Measurements from ENCODE around the gene MAP6. TPM values are rescaled to one million over a fixed set of nuclear protein-coding genes. Genes with fewer than 3 reads are reported as not detected.
"Not testable (repeated sequence)": the region's sequence is repeated elsewhere in the genome, so short reads cannot be mapped to it uniquely, and the experiment has no call there.

The MAP6 gene
- total RNA-seq, 1 donor from 2014 or later: 3.3 TPM

DNA sequence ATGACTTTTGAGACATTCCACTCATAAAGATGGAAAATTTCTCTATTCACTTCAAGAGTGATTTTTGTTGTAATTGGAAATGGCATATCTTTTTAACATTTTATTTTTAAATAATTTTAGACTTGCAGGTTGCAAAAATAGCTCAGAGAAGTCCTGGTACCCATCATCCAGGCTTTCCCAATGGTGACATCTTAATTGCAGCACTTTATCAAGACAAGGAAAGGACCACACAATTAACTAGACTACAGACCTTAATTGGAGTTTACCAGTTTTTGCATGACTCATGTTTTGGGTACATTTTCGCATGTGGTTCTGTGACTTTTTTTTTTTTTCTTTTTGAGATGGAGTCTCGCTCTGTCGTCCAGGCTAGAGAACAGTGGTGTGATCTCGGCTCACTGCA lies 23.0 kb upstream of the MAP6 start:
- no peak for DNase-seq (ENCODE audit: low read depth)
- Histone ChIP-seq H3K4me3 (ENCODE audit: low read depth, low read length) (no peak overlapping the region), H3K27me3 (ENCODE audit: control insufficient read depth, insufficient read depth, low read length) (peaks cover 5% of the 10 kb centered on the region), H3K36me3 (ENCODE audit: control insufficient read depth, insufficient read depth, low read length) (no peaks in the 10 kb centered on the region)
- TF ChIP-seq, protein P1, sequence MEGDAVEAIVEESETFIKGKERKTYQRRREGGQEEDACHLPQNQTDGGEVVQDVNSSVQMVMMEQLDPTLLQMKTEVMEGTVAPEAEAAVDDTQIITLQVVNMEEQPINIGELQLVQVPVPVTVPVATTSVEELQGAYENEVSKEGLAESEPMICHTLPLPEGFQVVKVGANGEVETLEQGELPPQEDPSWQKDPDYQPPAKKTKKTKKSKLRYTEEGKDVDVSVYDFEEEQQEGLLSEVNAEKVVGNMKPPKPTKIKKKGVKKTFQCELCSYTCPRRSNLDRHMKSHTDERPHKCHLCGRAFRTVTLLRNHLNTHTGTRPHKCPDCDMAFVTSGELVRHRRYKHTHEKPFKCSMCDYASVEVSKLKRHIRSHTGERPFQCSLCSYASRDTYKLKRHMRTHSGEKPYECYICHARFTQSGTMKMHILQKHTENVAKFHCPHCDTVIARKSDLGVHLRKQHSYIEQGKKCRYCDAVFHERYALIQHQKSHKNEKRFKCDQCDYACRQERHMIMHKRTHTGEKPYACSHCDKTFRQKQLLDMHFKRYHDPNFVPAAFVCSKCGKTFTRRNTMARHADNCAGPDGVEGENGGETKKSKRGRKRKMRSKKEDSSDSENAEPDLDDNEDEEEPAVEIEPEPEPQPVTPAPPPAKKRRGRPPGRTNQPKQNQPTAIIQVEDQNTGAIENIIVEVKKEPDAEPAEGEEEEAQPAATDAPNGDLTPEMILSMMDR (IDR thresholded peaks at IDR 0.05; ENCODE audit: insufficient read depth, low read length, poor library complexity, severe bottlenecking): no peak

DNA sequence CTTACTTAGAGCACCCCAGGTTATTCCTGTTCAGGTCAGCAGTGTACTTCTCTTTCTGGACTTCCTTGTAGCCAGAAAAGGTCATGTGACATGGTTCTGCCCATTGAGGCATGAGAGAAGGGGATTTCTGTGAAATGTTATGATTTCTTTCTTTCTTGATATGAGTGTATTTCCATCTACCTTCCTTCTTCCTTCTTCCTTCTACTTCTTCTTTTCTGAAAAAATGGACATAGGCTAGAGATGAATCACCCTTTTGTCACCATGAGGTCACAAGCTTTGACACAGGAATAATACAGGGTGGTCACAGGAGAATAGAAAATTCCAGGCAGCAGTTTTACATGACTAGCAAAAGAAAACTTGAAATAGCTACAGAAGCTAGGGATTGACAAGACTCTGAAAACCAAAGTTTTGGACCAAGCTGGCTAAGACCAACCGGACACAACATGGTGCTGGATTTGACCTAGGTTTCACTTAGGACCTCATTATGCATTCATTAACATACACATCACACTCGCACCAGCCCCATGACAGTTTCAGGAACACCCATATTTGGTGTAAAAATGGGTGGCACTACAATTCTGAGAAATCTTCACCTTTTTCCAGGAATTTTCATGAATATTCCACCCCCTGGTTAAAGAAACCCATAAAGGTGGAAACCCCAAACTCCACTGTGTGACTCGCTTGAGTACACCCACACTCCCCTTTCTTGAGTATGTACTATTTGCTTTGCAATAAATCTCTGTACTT lies 21.2 kb upstream of the MAP6 start:
- Histone ChIP-seq H3K27me3 (ENCODE audit: control insufficient read depth, insufficient read depth, low read length) (peaks cover 5% of the 10 kb centered on the region), H3K4me3 (ENCODE audit: low read depth, low read length) (no peak overlapping the region), H3K36me3 (ENCODE audit: control insufficient read depth, insufficient read depth, low read length) (no peaks in the 10 kb centered on the region)
- TF ChIP-seq, protein P1 (IDR thresholded peaks at IDR 0.05; ENCODE audit: insufficient read depth, low read length, poor library complexity, severe bottlenecking): no peak
- no peak for DNase-seq (ENCODE audit: low read depth)

GRCh38 chr11:75683856-75684255 lies 15.0 kb upstream of the MAP6 start:
- H3K27me3 ChIP-seq (ENCODE audit: control insufficient read depth, insufficient read depth, low read length): peaks cover 10% of the 10 kb centered on the region
- H3K4me3 ChIP-seq (ENCODE audit: low read depth, low read length); H3K36me3 ChIP-seq (ENCODE audit: control insufficient read depth, insufficient read depth, low read length); DNase-seq (ENCODE audit: low read depth): not testable (repeated sequence)

DNA sequence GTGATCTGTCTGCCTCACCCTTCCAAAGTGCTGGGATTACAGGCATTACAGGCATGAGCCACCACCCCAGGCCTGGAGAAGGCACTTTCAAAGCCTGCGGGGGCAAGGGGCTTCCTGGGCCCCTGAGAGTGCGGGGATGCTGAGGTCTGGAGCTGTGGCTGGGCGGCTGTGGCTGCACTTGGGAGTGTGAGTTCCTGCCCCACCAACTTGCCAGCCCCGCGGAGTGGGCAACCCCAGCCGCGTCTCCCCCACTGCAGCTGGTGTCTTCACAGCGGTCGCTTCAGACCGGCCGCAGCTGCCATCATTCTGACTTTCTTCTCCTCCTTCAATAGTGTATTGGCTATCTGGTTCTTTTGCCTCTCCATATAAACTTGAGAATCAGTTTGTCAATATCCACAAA lies 10.7 kb upstream of the MAP6 start:
- Histone ChIP-seq H3K27me3 (ENCODE audit: control insufficient read depth, insufficient read depth, low read length) (peaks cover 17% of the 10 kb centered on the region), H3K4me3 (ENCODE audit: low read depth, low read length) (no peak overlapping the region), H3K36me3 (ENCODE audit: control insufficient read depth, insufficient read depth, low read length) (no peaks in the 10 kb centered on the region)
- TF ChIP-seq, protein P1 (IDR thresholded peaks at IDR 0.05; ENCODE audit: insufficient read depth, low read length, poor library complexity, severe bottlenecking): no peak
- DNase-seq (ENCODE audit: low read depth): no peak

DNA sequence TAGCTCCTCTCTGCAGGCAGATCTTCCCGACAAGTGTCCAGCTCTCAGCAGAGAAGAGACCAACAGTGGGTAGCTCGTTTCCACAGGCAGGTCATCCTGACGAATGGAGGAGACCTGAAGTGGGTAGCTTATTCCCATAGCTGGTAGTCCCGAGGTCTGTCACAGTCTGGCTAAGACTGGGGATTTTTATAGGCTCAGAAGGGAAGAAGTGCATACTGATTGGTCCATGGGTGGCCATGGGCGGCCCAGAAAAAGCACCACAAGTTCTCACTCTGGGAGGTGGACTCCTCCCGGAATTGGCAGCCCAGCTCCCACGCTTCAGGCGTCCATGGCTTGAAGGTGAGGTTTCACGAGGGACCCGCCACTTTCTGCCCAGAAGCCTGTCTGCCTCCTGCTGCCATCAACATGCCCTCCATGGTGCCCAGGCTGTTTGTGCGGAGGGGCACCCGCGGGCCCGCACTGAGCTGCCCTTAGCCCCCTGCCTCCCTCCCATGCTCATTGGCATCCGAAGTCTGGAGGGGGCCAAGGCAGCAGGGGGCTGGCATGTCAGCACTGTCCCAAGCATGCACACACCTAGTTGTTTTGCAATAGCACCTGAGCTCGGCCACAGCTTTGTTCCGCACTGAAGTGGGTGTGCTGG lies 9.9 kb upstream of the MAP6 start:
- H3K36me3 ChIP-seq (ENCODE audit: control insufficient read depth, insufficient read depth, low read length): no peaks in the 10 kb centered on the region

GRCh38 chr11:75677909-75678308 lies 9.1 kb upstream of the MAP6 start:
- H3K4me3 ChIP-seq (ENCODE audit: low read depth, low read length): no peak overlapping the region
- no peak for DNase-seq (ENCODE audit: low read depth)
- peaks cover 17% of the 10 kb centered on the region for H3K27me3 ChIP-seq (ENCODE audit: control insufficient read depth, insufficient read depth, low read length)
- TF ChIP-seq, protein P1 (IDR thresholded peaks at IDR 0.05; ENCODE audit: insufficient read depth, low read length, poor library complexity, severe bottlenecking): no peak
- no peaks in the 10 kb centered on the region for H3K36me3 ChIP-seq (ENCODE audit: control insufficient read depth, insufficient read depth, low read length)

More for the DNA sequence above, 9.9 kb upstream of the MAP6 start:
- TF ChIP-seq, protein P1 (IDR thresholded peaks at IDR 0.05; ENCODE audit: insufficient read depth, low read length, poor library complexity, severe bottlenecking): no peak
- no peak overlapping the region for H3K4me3 ChIP-seq (ENCODE audit: low read depth, low read length)
- no peak for DNase-seq (ENCODE audit: low read depth)
- H3K27me3 ChIP-seq (ENCODE audit: control insufficient read depth, insufficient read depth, low read length): peaks cover 17% of the 10 kb centered on the region

Data from kidney epithelial cell (primary cell).